Measurements from ENCODE around the gene PWWP2B.

The PWWP2B gene

GRCh38 chr10:132458071-132458585, 61.1 kb downstream of the PWWP2B start:
- DNase-seq (ENCODE audit: low read depth, low spot score) = no peak

GRCh38 chr10:132458586-132459300, 61.7 kb downstream of the PWWP2B start:
- DNase-seq (ENCODE audit: low read depth, low spot score) = peak; percentile 58

- DNase-seq (ENCODE audit: low read depth, low spot score) = no peak
These were observed 62.5 kb downstream of the PWWP2B start for GRCh38 chr10:132459301-132460003.

GRCh38 chr10:132460071-132460470, 63.1 kb downstream of the PWWP2B start:
- peak; percentile 33 for DNase-seq (ENCODE audit: low read depth, low spot score)

- no peak for DNase-seq (ENCODE audit: low read depth, low spot score)
These were observed 63.7 kb downstream of the PWWP2B start for GRCh38 chr10:132460691-132461090.

GRCh38 chr10:132461103-132461682, 64.2 kb downstream of the PWWP2B start:
- DNase-seq (ENCODE audit: low read depth, low spot score) = no peak

DNA sequence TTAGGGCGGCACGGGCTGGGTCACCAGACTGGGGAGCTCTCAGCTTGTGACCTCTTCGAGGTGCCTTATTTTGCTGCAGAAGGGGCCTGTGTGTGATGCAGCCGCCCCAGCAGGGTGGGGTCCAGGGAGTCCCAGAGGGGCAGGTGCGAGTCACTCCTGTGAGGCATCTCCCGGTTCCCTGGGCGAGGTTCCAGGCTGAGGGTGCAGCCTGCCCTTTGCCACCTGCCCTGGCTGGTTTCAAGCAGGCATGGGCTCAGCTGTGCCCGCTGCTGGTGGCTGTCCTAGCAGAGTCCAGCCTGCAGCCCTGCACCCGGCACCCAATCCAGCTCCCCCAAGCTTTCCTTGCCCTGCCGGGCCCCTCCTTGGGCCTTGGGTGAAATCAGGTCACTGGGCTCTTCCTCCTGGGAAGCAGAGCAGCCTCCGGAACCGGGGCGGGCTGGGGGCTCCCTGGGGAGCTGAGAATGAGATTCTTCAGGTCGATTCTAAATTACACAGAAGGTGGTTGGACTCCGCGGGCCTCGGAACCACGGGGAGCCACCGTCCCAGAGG, 64.8 kb downstream of the PWWP2B start:
- DNase-seq (ENCODE audit: low read depth, low spot score) = no peak

- DNase-seq (ENCODE audit: low read depth, low spot score) = no peak
These were observed 65.7 kb downstream of the PWWP2B start for GRCh38 chr10:132462463-132463332.

DNA sequence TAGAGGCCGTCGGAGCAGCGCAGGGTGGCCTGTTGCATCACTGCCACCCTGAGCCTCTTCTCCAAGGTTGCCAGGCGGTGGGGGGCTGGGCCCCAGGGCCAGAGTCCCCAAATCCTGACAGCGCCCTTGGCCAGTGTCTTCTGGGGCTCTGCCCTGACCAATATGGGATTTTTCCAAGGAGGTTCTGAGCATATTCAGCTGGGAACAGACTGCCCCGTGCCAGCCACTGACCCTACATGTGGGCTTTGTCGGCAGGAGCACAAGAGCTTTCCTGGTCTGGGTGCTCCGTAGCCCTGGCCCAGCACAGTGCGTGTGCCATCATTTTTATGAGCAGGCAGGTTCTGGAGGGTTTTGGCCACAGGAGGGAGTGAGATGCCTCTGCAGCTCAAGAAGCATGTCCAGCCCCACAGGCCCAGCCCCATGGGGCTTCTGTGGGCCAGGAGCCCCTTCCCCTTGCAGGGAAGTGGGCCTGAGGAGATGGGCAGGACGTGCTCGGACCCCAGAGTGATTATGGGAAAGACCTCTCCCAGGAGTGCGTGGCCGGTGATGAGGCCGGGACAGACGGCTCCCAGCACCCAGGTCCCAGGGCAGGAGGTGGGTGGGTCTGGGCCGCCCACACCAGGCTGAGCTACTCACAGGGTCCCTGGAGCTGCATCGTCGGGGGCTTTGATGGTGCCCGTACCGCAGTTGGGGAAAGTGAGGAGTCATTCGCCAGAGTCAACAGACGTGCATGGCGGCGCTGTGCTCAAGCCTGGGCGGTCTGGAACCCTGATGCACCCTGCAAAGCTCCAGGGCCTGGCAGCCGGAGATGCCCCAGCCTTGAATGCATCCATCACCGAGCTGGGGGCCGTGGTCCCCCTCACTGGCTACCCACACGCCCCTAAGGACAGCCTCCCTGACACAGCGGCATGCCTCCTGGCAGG, 66.6 kb downstream of the PWWP2B start:
- DNase-seq (ENCODE audit: low read depth, low spot score) = peak; percentile 57

- no peak for DNase-seq (ENCODE audit: low read depth, low spot score)
These were observed 67.5 kb downstream of the PWWP2B start for GRCh38 chr10:132464256-132465192.

- no peak for DNase-seq (ENCODE audit: low read depth, low spot score)
These were observed 68.3 kb downstream of the PWWP2B start for GRCh38 chr10:132465193-132465888.

DNA sequence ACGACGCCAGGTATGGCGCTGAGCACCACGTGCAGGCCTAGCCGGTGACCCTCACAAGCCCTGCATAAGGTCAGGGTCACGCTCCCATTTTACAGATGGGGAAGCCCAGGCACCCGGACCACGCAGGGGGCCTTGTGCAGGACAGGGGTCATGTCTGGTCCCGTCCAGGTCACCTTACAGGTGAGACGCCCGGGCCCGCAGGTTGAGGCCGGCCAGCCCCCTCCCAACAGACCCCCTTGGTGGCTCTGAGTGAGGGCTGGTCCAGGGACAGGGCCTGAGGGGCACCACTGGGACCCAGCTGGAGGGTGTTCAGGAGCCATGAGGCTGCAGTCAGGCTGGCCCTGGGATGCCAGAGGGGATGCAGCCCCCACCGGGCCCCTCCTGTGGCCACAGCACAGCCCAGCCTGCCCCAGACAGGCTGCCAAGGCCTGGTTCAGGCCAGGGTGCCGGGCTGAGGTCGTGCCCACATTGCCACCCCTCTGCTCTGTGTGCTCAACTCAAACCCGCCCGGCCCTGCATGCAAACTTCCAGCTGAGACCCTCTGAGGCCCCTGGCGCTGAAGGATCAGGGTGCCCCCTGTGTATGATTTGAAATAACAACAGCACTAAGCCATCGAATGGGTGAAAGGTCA, 69.0 kb downstream of the PWWP2B start:
- DNase-seq (ENCODE audit: low read depth, low spot score) = no peak

- DNase-seq (ENCODE audit: low read depth, low spot score) = no peak
These were observed 69.8 kb downstream of the PWWP2B start for GRCh38 chr10:132466520-132467463.

Measured in ELF-1 (cell line).